HCT116 (cell line): ENCODE data around the gene STK32C. TPM values are rescaled to one million over a fixed set of nuclear protein-coding genes. Genes with fewer than 3 reads are reported as not detected.

Experiments used
- ATAC-seq: fragments of 200-7000 bp; cut with Tn5 transposase; 2 replicates; pipeline ENCODE4 v1.9.1; 2020; ENCODE audit warnings: mild to moderate bottlenecking, moderate library complexity
- BruUV-seq: library from RNA; stranded (reverse); fragments of 400-500 nt; replicated peaks from 2 replicates; lab custom pipeline; 2021; lab: Mats Ljungman, UMichigan
- CTCF ChIA-PET: fragments of 300-600 bp; sonication (Branson Sonifier 250); formaldehyde crosslinking; loops from one replicate; lab custom pipeline; 2021; ENCODE audit warnings: antibody characterized with exemption; lab: Charles Lee
- POLR2A ChIA-PET: fragments of 300-600, 350-600 bp; sonication (Branson Sonifier 250); formaldehyde crosslinking; loops from one replicate; lab custom pipeline; 2021; ENCODE audit warnings: antibody characterized with exemption; lab: Charles Lee
- RAD21 ChIA-PET, 2 experiments: fragments of 300-600 bp; sonication (Branson Sonifier 250); formaldehyde crosslinking; loops; one replicate each; lab custom pipeline; 2023; ENCODE audit warnings: low total read pairs in 2 of 2; ENCODE audit not compliant: uncharacterized antibody in 2 of 2, unreplicated experiment in 2 of 2, low non-redundant PET in 1 of 2; lab: Charles Lee
- DNase-seq: peaks from one replicate; pipeline ENCODE4 v3.0.0-alpha.2; 2010; ENCODE audit warnings: low read depth, low spot score
- H2AFZ ChIP-seq: fragments of 200-600 bp; shearing (Covaris generic), sonication (generic); 2 replicates; pipeline ENCODE4 v1.6.1; 2017; ENCODE audit warnings: low read depth, mixed run types, mixed read lengths, antibody characterized with exemption, low read length; ENCODE audit not compliant: poor library complexity, severe bottlenecking
- H3K27ac ChIP-seq: 2 replicates; pipeline ENCODE4 v1.5.1; 2012; ENCODE audit warnings: low read depth, low read length
- H3K27me3 ChIP-seq: fragments of 200-600 bp; sonication (generic); 2 replicates; pipeline ENCODE4 v1.6.1; 2016; ENCODE audit warnings: mixed run types, low read length, mixed read lengths; ENCODE audit not compliant: insufficient read depth
- H3K36me3 ChIP-seq, 2 experiments: fragments of 200-500 bp in 1 of 2; fragments of 200-600 bp in 1 of 2; sonication (Bioruptor generic) in 1 of 2; sonication (generic) in 1 of 2; 2 replicates each; pipeline versions ENCODE4 v1.5.1 to v1.6.1; 2014 to 2016; ENCODE audit warnings: low read length in 2 of 2, inconsistent platforms in 1 of 2, mixed read lengths in 1 of 2, mixed run types in 1 of 2; ENCODE audit not compliant: insufficient read depth in 2 of 2, control insufficient read depth in 1 of 2
- H3K4me1 ChIP-seq, 2 experiments: fragments of 200-600 bp in 1 of 2; sonication (generic) in 1 of 2; 2 replicates each; pipeline versions ENCODE4 v1.5.1 to v1.6.1; 2012 to 2017; ENCODE audit warnings: low read length in 2 of 2, inconsistent platforms in 1 of 2, mild to moderate bottlenecking in 1 of 2, mixed read lengths in 1 of 2, mixed run types in 1 of 2, moderate library complexity in 1 of 2; ENCODE audit not compliant: insufficient read depth in 2 of 2, control insufficient read depth in 1 of 2
- H3K4me2 ChIP-seq: fragments of 200-600 bp; sonication (generic); 2 replicates; pipeline ENCODE4 v1.6.1; 2017; ENCODE audit warnings: mixed run types, low read length, mixed read lengths
- H3K4me3 ChIP-seq, 2 experiments: fragments of 200-600 bp in 1 of 2; sonication (generic) in 1 of 2; replicated peaks in 1 of 2; 2 replicates each; pipeline ENCODE4 v1.5.1; 2011 to 2016; ENCODE audit warnings: low read length in 2 of 2, control low read depth in 1 of 2, low read depth in 1 of 2, mild to moderate bottlenecking in 1 of 2, mixed read lengths in 1 of 2, mixed run types in 1 of 2
- H3K79me2 ChIP-seq: fragments of 200-600 bp; sonication (generic); 2 replicates; pipeline ENCODE4 v1.6.1; 2017; ENCODE audit warnings: mild to moderate bottlenecking, mixed run types, low read length, moderate library complexity, mixed read lengths; ENCODE audit not compliant: insufficient read depth
- H3K9ac ChIP-seq: fragments of 200-600 bp; sonication (generic); 2 replicates; pipeline ENCODE4 v1.6.1; 2016; ENCODE audit warnings: low read length, mixed read lengths
- H3K9me2 ChIP-seq: fragments of 200-600 bp; sonication (generic), shearing (Covaris generic); 2 replicates; pipeline ENCODE4 v1.6.1; 2017; ENCODE audit warnings: mixed run types, mild to moderate bottlenecking, moderate library complexity; ENCODE audit not compliant: insufficient read depth
- H3K9me3 ChIP-seq, 2 experiments: fragments of 200-500 bp in 1 of 2; fragments of 200-600 bp in 1 of 2; sonication (Bioruptor generic) in 1 of 2; sonication (generic) in 1 of 2; 2 replicates each; pipeline ENCODE4 v1.6.1; 2014 to 2017; ENCODE audit warnings: low read length in 2 of 2, mixed read lengths in 2 of 2, inconsistent platforms in 1 of 2, low read depth in 1 of 2, mild to moderate bottlenecking in 1 of 2, mixed run types in 1 of 2, moderate library complexity in 1 of 2; ENCODE audit not compliant: control insufficient read depth in 1 of 2, insufficient read depth in 1 of 2
- H4K20me1 ChIP-seq: fragments of 200-600 bp; sonication (generic), shearing (Covaris generic); 2 replicates; pipeline ENCODE4 v1.6.1; 2017; ENCODE audit warnings: mixed run types, mild to moderate bottlenecking, moderate library complexity; ENCODE audit not compliant: insufficient read depth
- CEBPB ChIP-seq: IDR thresholded peaks from 2 replicates; pipeline ENCODE4 v1.6.1; 2012; ENCODE audit warnings: low read depth
- EGR1 ChIP-seq: IDR thresholded peaks from 2 replicates; pipeline ENCODE4 v1.6.1; 2012; ENCODE audit warnings: low read depth
- ELF1 ChIP-seq: IDR thresholded peaks from 2 replicates; pipeline ENCODE4 v1.6.1; 2012; ENCODE audit warnings: low read depth, borderline replicate concordance
- EZH2 ChIP-seq: fragments of 200-600 bp; sonication (generic); IDR thresholded peaks from 2 replicates; pipeline ENCODE4 v1.6.1; 2017; ENCODE audit warnings: antibody characterized with exemption, mixed run types
- FOSL1 ChIP-seq: IDR thresholded peaks from 2 replicates; pipeline ENCODE4 v1.6.1; 2012; ENCODE audit warnings: low read depth
- RAD21 ChIP-seq: IDR thresholded peaks from 2 replicates; pipeline ENCODE4 v1.6.1; 2012; ENCODE audit warnings: low read depth, mild to moderate bottlenecking
- REST ChIP-seq: IDR thresholded peaks from 2 replicates; pipeline ENCODE4 v1.6.1; 2012; ENCODE audit warnings: low read depth
- SRF ChIP-seq: IDR thresholded peaks from 2 replicates; pipeline ENCODE4 v1.6.1; 2012; ENCODE audit warnings: low read depth
- TCF7L2 ChIP-seq: IDR thresholded peaks from 2 replicates; pipeline ENCODE4 v1.7.0; 2011; ENCODE audit warnings: borderline replicate concordance, inconsistent platforms; ENCODE audit not compliant: insufficient read depth, insufficient read length; ENCODE audit errors: extremely low read depth
- YY1 ChIP-seq: IDR thresholded peaks from 2 replicates; pipeline ENCODE4 v1.6.1; 2011; ENCODE audit warnings: low read length, low read depth, moderate library complexity, mild to moderate bottlenecking; ENCODE audit not compliant: insufficient replicate concordance; ENCODE audit errors: extremely low read depth
- ZNF274 ChIP-seq: fragments of 200-500 bp; sonication (Bioruptor generic); IDR thresholded peaks from 2 replicates; pipeline ENCODE4 v1.6.1; 2014; ENCODE audit warnings: mild to moderate bottlenecking, low read depth, low read length, inconsistent platforms
- intact Hi-C: fragments of 100-400 bp; cut with micrococcal nuclease; formaldehyde crosslinking; loops from 2 replicates; pipeline ENCODE4 v1.10.0; 2022
- total RNA-seq: library from RNA; stranded (reverse); gene quantifications from one replicate; pipeline ENCODE4 v1.2.1, GENCODE V29; 2021; ENCODE audit not compliant: unreplicated experiment
- TF ChIP-seq, protein P1 (sequence below), 3 experiments: fragments of 200-600 bp in 1 of 3; sonication (generic) in 1 of 3; IDR thresholded peaks in 2 of 3; conservative IDR thresholded peaks in 1 of 3; 2 replicates each; pipeline ENCODE4 v1.5.1; 2012 to 2017; ENCODE audit warnings: low read depth in 2 of 3, low read length in 2 of 3, antibody characterized with exemption in 1 of 3, borderline replicate concordance in 1 of 3, control low read depth in 1 of 3, mild to moderate bottlenecking in 1 of 3, mixed read lengths in 1 of 3, mixed run types in 1 of 3, moderate library complexity in 1 of 3; ENCODE audit not compliant: insufficient read depth in 1 of 3

STK32C gene
- total RNA-seq, 1 experiment from 2014 or later = 29.7 TPM

DNA sequence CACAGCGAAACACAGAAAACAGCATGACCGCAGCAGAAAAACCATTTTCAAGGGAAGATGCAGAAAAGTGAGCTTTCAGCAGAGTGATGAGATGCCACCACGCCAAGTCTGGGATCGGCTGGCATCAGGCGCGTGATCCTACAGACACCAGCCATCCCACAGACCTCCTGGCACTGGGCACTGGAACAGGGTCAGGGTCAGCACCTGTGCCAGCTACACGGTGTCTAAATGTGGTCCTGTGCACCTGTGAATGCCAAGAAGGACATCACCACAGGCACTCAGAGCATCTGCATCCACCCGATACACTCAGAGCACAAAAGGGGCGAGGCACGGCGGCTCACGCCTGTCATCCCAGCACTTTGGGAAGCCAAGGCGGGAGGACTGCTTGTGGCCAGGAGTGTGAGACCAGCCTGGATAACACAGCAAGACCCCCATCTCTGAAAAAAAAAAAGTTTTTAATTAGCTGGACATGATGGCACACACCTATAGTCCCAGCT lies 31.5 kb downstream of the STK32C start:
- Histone ChIP-seq H3K79me2 (no peaks in the 10 kb centered on the region), H3K4me2 (no peak overlapping the region), H3K9me2 (no peaks in the 10 kb centered on the region), H3K36me3 (no peaks in the 10 kb centered on the region), H3K27me3 (no peaks in the 10 kb centered on the region), H2AFZ (no peak overlapping the region), H3K4me3 (no peak overlapping the region), H3K4me1 (peaks cover 0 to 5% of the 10 kb centered on the region in 2 experiments; a peak in 1 of 4 replicates), H3K9ac (no peak overlapping the region), H3K27ac (no peak overlapping the region), H3K9me3 (no peaks in the 10 kb centered on the region), H4K20me1 (no peaks in the 10 kb centered on the region)
- intact Hi-C loops = no loop called here
- RAD21 ChIA-PET = no interaction called here
- POLR2A ChIA-PET = no interaction called here
- no TSS peak for BruUV-seq
- no peak for ATAC-seq
- no peak for DNase-seq
- CTCF ChIA-PET = no interaction called here
- TF ChIP-seq CEBPB (no peak), EZH2 (no peak), RAD21 (no peak), TCF7L2 (no peak), FOSL1 (no peak), EGR1 (no peak), YY1 (no peak), ZNF274 (no peak), SRF (no peak), REST (no peak), ELF1 (no peak)
- TF ChIP-seq, protein P1, sequence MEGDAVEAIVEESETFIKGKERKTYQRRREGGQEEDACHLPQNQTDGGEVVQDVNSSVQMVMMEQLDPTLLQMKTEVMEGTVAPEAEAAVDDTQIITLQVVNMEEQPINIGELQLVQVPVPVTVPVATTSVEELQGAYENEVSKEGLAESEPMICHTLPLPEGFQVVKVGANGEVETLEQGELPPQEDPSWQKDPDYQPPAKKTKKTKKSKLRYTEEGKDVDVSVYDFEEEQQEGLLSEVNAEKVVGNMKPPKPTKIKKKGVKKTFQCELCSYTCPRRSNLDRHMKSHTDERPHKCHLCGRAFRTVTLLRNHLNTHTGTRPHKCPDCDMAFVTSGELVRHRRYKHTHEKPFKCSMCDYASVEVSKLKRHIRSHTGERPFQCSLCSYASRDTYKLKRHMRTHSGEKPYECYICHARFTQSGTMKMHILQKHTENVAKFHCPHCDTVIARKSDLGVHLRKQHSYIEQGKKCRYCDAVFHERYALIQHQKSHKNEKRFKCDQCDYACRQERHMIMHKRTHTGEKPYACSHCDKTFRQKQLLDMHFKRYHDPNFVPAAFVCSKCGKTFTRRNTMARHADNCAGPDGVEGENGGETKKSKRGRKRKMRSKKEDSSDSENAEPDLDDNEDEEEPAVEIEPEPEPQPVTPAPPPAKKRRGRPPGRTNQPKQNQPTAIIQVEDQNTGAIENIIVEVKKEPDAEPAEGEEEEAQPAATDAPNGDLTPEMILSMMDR (IDR thresholded peaks at IDR 0.05 in 2 of 3, conservative IDR thresholded peaks at IDR 0.05 in 1 of 3; ENCODE audit: borderline replicate concordance in 1 of 3, insufficient read depth in 1 of 3, low read depth in 2 of 3, low read length in 2 of 3) = no peak
